ENCODE data around the gene ABCA2.

The ABCA2 gene

GRCh38 chr9:136963341-136963740, 64.7 kb downstream of the ABCA2 start:
- no peak for DNase-seq

- no peak for DNase-seq
Measured at GRCh38 chr9:136962701-136963248, 65.3 kb downstream of the ABCA2 start.

GRCh38 chr9:136962163-136962562, 65.9 kb downstream of the ABCA2 start:
- peak; percentile 31 for DNase-seq

- no peak for DNase-seq
Measured at GRCh38 chr9:136961279-136962065, 66.6 kb downstream of the ABCA2 start.

- DNase-seq, result no peak
Measured at GRCh38 chr9:136960938-136961275, 67.1 kb downstream of the ABCA2 start.

GRCh38 chr9:136960212-136960937, 67.7 kb downstream of the ABCA2 start:
- no peak for DNase-seq

- no peak for DNase-seq
Measured at GRCh38 chr9:136958898-136959850, 68.9 kb downstream of the ABCA2 start.

- no peak for DNase-seq
Measured at GRCh38 chr9:136958473-136958872, 69.6 kb downstream of the ABCA2 start.

- DNase-seq, result no peak
Measured at GRCh38 chr9:136957901-136958300, 70.1 kb downstream of the ABCA2 start.

- no peak for DNase-seq
Measured at GRCh38 chr9:136957461-136957860, 70.6 kb downstream of the ABCA2 start.
